ENCODE measurements around the gene SSC5D. TPM values are rescaled to one million over a fixed set of nuclear protein-coding genes. Genes with fewer than 3 reads are reported as not detected.

The SSC5D gene
- total and polyA plus RNA-seq, 2 experiments from 2014 or later: 10.0 to 12.6 TPM

- no peaks in the 10 kb centered on the region; the same call in 1 of the 2 replicates for H3K27me3 ChIP-seq (replicated peaks; ENCODE audit: insufficient read depth)
- TF ChIP-seq EZH2phosphoT487 (IDR thresholded peaks at IDR 0.05; ENCODE audit: insufficient read depth, low read depth): no peak
- TF ChIP-seq EZH2 (IDR thresholded peaks at IDR 0.05; ENCODE audit: insufficient read depth, poor library complexity, severe bottlenecking): no peak
Observed at GRCh38 chr19:55567708-55568328, 79.6 kb downstream of the SSC5D start.

More at GRCh38 chr19:55567708-55568328, 79.6 kb downstream of the SSC5D start:
- no peaks in the 10 kb centered on the region for H3K9me3 ChIP-seq (ENCODE audit: low read depth)
- no peak overlapping the region for H3K4me3 ChIP-seq
- H3K9me2 ChIP-seq (ENCODE audit: insufficient read depth): no peaks in the 10 kb centered on the region
- no peaks in the 10 kb centered on the region for H4K20me1 ChIP-seq (ENCODE audit: insufficient read depth)
- no peaks in the 10 kb centered on the region for H3K36me3 ChIP-seq (ENCODE audit: low read depth)
- in situ Hi-C loops (cut with MboI): no loop called here
- no peaks in the 10 kb centered on the region for H3K79me2 ChIP-seq (ENCODE audit: insufficient read depth)
- no peak overlapping the region for H3K9ac ChIP-seq
- no peaks in the 10 kb centered on the region for H3K4me1 ChIP-seq (ENCODE audit: insufficient read depth)
- no peak overlapping the region for H2AFZ ChIP-seq
- H3K27ac ChIP-seq: no peak overlapping the region
- no peak overlapping the region for H3K4me2 ChIP-seq (ENCODE audit: unreplicated experiment)
- no peaks in the 10 kb centered on the region for H3F3A ChIP-seq (ENCODE audit: insufficient read depth)
- DNase-seq: no peak

Other genes starting within 250 kb of the SSC5D start
- gene PPP6R1, start 229.4 kb upstream of the SSC5D start, total RNA-seq (2014; rRNA removed; shearing (Covaris generic)): 36.2 and 36.9 TPM in 2 replicates
- 9.7 and 12.1 TPM in 2 replicates for gene PPP6R1, start 229.4 kb upstream of the SSC5D start, polyA plus RNA-seq (2016; fragmentation: Nextera tagmentation; extraction: Ambion mirVana)
- 31.9 and 42.5 TPM in 2 replicates for gene HSPBP1, start 208.3 kb upstream of the SSC5D start, total RNA-seq (2014; rRNA removed; shearing (Covaris generic))
- 60.2 and 62.5 TPM in 2 replicates for gene HSPBP1, start 208.3 kb upstream of the SSC5D start, polyA plus RNA-seq (2016; fragmentation: Nextera tagmentation; extraction: Ambion mirVana)
- 1.9 and 11.9 TPM in 2 replicates for gene BRSK1, start 204.4 kb upstream of the SSC5D start, total RNA-seq (2014; rRNA removed; shearing (Covaris generic))
- 0.39 and 0.55 TPM in 2 replicates for gene BRSK1, start 204.4 kb upstream of the SSC5D start, polyA plus RNA-seq (2016; fragmentation: Nextera tagmentation; extraction: Ambion mirVana)
- gene TMEM150B, start 163.1 kb upstream of the SSC5D start, total RNA-seq (2014; rRNA removed; shearing (Covaris generic)): not detected in 2 replicates
- gene TMEM150B, start 163.1 kb upstream of the SSC5D start, polyA plus RNA-seq (2016; fragmentation: Nextera tagmentation; extraction: Ambion mirVana): not detected in 2 replicates
- 8.1 and 8.6 TPM in 2 replicates for gene KMT5C, start 148.6 kb upstream of the SSC5D start, total RNA-seq (2014; rRNA removed; shearing (Covaris generic))
- gene KMT5C, start 148.6 kb upstream of the SSC5D start, polyA plus RNA-seq (2016; fragmentation: Nextera tagmentation; extraction: Ambion mirVana): 1.9 and 2.7 TPM in 2 replicates
- gene COX6B2, start 133.7 kb upstream of the SSC5D start, total RNA-seq (2014; rRNA removed; shearing (Covaris generic)): not detected in 2 replicates
- not detected in 2 replicates for gene COX6B2, start 133.7 kb upstream of the SSC5D start, polyA plus RNA-seq (2016; fragmentation: Nextera tagmentation; extraction: Ambion mirVana)
- gene GARIN5B, start 125.2 kb upstream of the SSC5D start, total RNA-seq (2014; rRNA removed; shearing (Covaris generic)): not detected in 2 replicates
- not detected in 2 replicates for gene GARIN5B, start 125.2 kb upstream of the SSC5D start, polyA plus RNA-seq (2016; fragmentation: Nextera tagmentation; extraction: Ambion mirVana)
- 12.8 and 28.7 TPM in 2 replicates for gene IL11, start 118.0 kb upstream of the SSC5D start, total RNA-seq (2014; rRNA removed; shearing (Covaris generic))
- gene IL11, start 118.0 kb upstream of the SSC5D start, polyA plus RNA-seq (2016; fragmentation: Nextera tagmentation; extraction: Ambion mirVana): 6.7 and 6.9 TPM in 2 replicates
- not detected in 2 replicates for gene TMEM190, start 111.6 kb upstream of the SSC5D start, total RNA-seq (2014; rRNA removed; shearing (Covaris generic))
- 0.47 TPM in 1 of 2 replicates, not detected in the other for gene TMEM190, start 111.6 kb upstream of the SSC5D start, polyA plus RNA-seq (2016; fragmentation: Nextera tagmentation; extraction: Ambion mirVana)
- gene TMEM238, start 104.1 kb upstream of the SSC5D start, total RNA-seq (2014; rRNA removed; shearing (Covaris generic)): 0.97 and 1.8 TPM in 2 replicates
- not detected in 2 replicates for gene TMEM238, start 104.1 kb upstream of the SSC5D start, polyA plus RNA-seq (2016; fragmentation: Nextera tagmentation; extraction: Ambion mirVana)
- 300 and 875 TPM in 2 replicates for gene RPL28, start 102.5 kb upstream of the SSC5D start, total RNA-seq (2014; rRNA removed; shearing (Covaris generic))
- 530 and 536 TPM in 2 replicates for gene RPL28, start 102.5 kb upstream of the SSC5D start, polyA plus RNA-seq (2016; fragmentation: Nextera tagmentation; extraction: Ambion mirVana)
- gene UBE2S, start 80.6 kb upstream of the SSC5D start, total RNA-seq (2014; rRNA removed; shearing (Covaris generic)): 54.4 and 82.2 TPM in 2 replicates
- 106 and 107 TPM in 2 replicates for gene UBE2S, start 80.6 kb upstream of the SSC5D start, polyA plus RNA-seq (2016; fragmentation: Nextera tagmentation; extraction: Ambion mirVana)
- gene SHISA7, start 45.1 kb upstream of the SSC5D start, total RNA-seq (2014; rRNA removed; shearing (Covaris generic)): not detected in 2 replicates
- not detected in 2 replicates for gene SHISA7, start 45.1 kb upstream of the SSC5D start, polyA plus RNA-seq (2016; fragmentation: Nextera tagmentation; extraction: Ambion mirVana)
- gene ISOC2, start 26.8 kb upstream of the SSC5D start, total RNA-seq (2014; rRNA removed; shearing (Covaris generic)): 103 and 116 TPM in 2 replicates
- gene ISOC2, start 26.8 kb upstream of the SSC5D start, polyA plus RNA-seq (2016; fragmentation: Nextera tagmentation; extraction: Ambion mirVana): 34.0 and 35.3 TPM in 2 replicates
- gene C19orf85, start 23.7 kb upstream of the SSC5D start, total RNA-seq (2014; rRNA removed; shearing (Covaris generic)): not detected in 2 replicates
- not detected in 2 replicates for gene C19orf85, start 23.7 kb upstream of the SSC5D start, polyA plus RNA-seq (2016; fragmentation: Nextera tagmentation; extraction: Ambion mirVana)
- gene ZNF628, start 11.8 kb upstream of the SSC5D start, total RNA-seq (2014; rRNA removed; shearing (Covaris generic)): 1.7 and 4.3 TPM in 2 replicates
- 1.1 TPM in 2 replicates for gene ZNF628, start 11.8 kb upstream of the SSC5D start, polyA plus RNA-seq (2016; fragmentation: Nextera tagmentation; extraction: Ambion mirVana)
- 13.4 and 13.9 TPM in 2 replicates for gene NAT14, start 3.2 kb upstream of the SSC5D start, total RNA-seq (2014; rRNA removed; shearing (Covaris generic))
- 11.1 and 12.0 TPM in 2 replicates for gene NAT14, start 3.2 kb upstream of the SSC5D start, polyA plus RNA-seq (2016; fragmentation: Nextera tagmentation; extraction: Ambion mirVana)
- gene SBK2, start 48.7 kb downstream of the SSC5D start, total RNA-seq (2014; rRNA removed; shearing (Covaris generic)): not detected in 2 replicates
- not detected in 2 replicates for gene SBK2, start 48.7 kb downstream of the SSC5D start, polyA plus RNA-seq (2016; fragmentation: Nextera tagmentation; extraction: Ambion mirVana)
- not detected in 2 replicates for gene SBK3, start 57.1 kb downstream of the SSC5D start, total RNA-seq (2014; rRNA removed; shearing (Covaris generic))
- gene SBK3, start 57.1 kb downstream of the SSC5D start, polyA plus RNA-seq (2016; fragmentation: Nextera tagmentation; extraction: Ambion mirVana): not detected in 2 replicates
- gene ZNF579, start 92.4 kb downstream of the SSC5D start, total RNA-seq (2014; rRNA removed; shearing (Covaris generic)): 7.1 and 7.9 TPM in 2 replicates
- 1.7 and 1.8 TPM in 2 replicates for gene ZNF579, start 92.4 kb downstream of the SSC5D start, polyA plus RNA-seq (2016; fragmentation: Nextera tagmentation; extraction: Ambion mirVana)
- gene FIZ1, start 111.1 kb downstream of the SSC5D start, total RNA-seq (2014; rRNA removed; shearing (Covaris generic)): 3.4 and 5.6 TPM in 2 replicates
- 2.3 TPM in 2 replicates for gene FIZ1, start 111.1 kb downstream of the SSC5D start, polyA plus RNA-seq (2016; fragmentation: Nextera tagmentation; extraction: Ambion mirVana)
- 9.9 and 17.8 TPM in 2 replicates for gene ZNF524, start 111.9 kb downstream of the SSC5D start, total RNA-seq (2014; rRNA removed; shearing (Covaris generic))
- 16.2 and 18.2 TPM in 2 replicates for gene ZNF524, start 111.9 kb downstream of the SSC5D start, polyA plus RNA-seq (2016; fragmentation: Nextera tagmentation; extraction: Ambion mirVana)
- gene ZNF865, start 117.2 kb downstream of the SSC5D start, total RNA-seq (2014; rRNA removed; shearing (Covaris generic)): 1.3 and 1.5 TPM in 2 replicates
- gene ZNF865, start 117.2 kb downstream of the SSC5D start, polyA plus RNA-seq (2016; fragmentation: Nextera tagmentation; extraction: Ambion mirVana): 0.21 and 0.51 TPM in 2 replicates
- gene ZNF784, start 136.1 kb downstream of the SSC5D start, total RNA-seq (2014; rRNA removed; shearing (Covaris generic)): 3.0 and 4.2 TPM in 2 replicates
- gene ZNF784, start 136.1 kb downstream of the SSC5D start, polyA plus RNA-seq (2016; fragmentation: Nextera tagmentation; extraction: Ambion mirVana): 1.2 and 1.3 TPM in 2 replicates
- gene ZNF580, start 152.6 kb downstream of the SSC5D start, total RNA-seq (2014; rRNA removed; shearing (Covaris generic)): 7.0 and 11.7 TPM in 2 replicates
- 43.1 and 44.0 TPM in 2 replicates for gene ZNF580, start 152.6 kb downstream of the SSC5D start, polyA plus RNA-seq (2016; fragmentation: Nextera tagmentation; extraction: Ambion mirVana)
- gene ZNF581, start 155.2 kb downstream of the SSC5D start, total RNA-seq (2014; rRNA removed; shearing (Covaris generic)): 8.5 and 12.1 TPM in 2 replicates
- gene ZNF581, start 155.2 kb downstream of the SSC5D start, polyA plus RNA-seq (2016; fragmentation: Nextera tagmentation; extraction: Ambion mirVana): 17.6 and 20.6 TPM in 2 replicates
- 11.3 and 12.0 TPM in 2 replicates for gene CCDC106, start 159.8 kb downstream of the SSC5D start, total RNA-seq (2014; rRNA removed; shearing (Covaris generic))
- gene CCDC106, start 159.8 kb downstream of the SSC5D start, polyA plus RNA-seq (2016; fragmentation: Nextera tagmentation; extraction: Ambion mirVana): 15.2 and 15.3 TPM in 2 replicates
- gene U2AF2, start 166.6 kb downstream of the SSC5D start, total RNA-seq (2014; rRNA removed; shearing (Covaris generic)): 128 and 150 TPM in 2 replicates
- gene U2AF2, start 166.6 kb downstream of the SSC5D start, polyA plus RNA-seq (2016; fragmentation: Nextera tagmentation; extraction: Ambion mirVana): 19.3 and 22.4 TPM in 2 replicates
- gene EPN1, start 186.8 kb downstream of the SSC5D start, total RNA-seq (2014; rRNA removed; shearing (Covaris generic)): 82.2 and 103 TPM in 2 replicates
- 48.8 and 53.1 TPM in 2 replicates for gene EPN1, start 186.8 kb downstream of the SSC5D start, polyA plus RNA-seq (2016; fragmentation: Nextera tagmentation; extraction: Ambion mirVana)
- not detected in 2 replicates for gene NLRP9, start 250.0 kb downstream of the SSC5D start, total RNA-seq (2014; rRNA removed; shearing (Covaris generic))
- not detected in 2 replicates for gene NLRP9, start 250.0 kb downstream of the SSC5D start, polyA plus RNA-seq (2016; fragmentation: Nextera tagmentation; extraction: Ambion mirVana)

All from GM23248 (cell line).